PC-3 (cell line): ENCODE measurements around the gene CELA3A. TPM values are rescaled to one million over a fixed set of nuclear protein-coding genes. Genes with fewer than 3 reads are reported as not detected.

Source experiments
- ATAC-seq: fragments of 200-7000 bp; cut with Tn5 transposase; 2 replicates; pipeline ENCODE4 v1.9.1; 2020; ENCODE audit warnings: mild to moderate bottlenecking, moderate library complexity
- BruUV-seq: library from RNA; stranded (reverse); fragments of 400-500 nt; replicated peaks from 2 replicates; lab custom pipeline; 2021; lab: Mats Ljungman, UMichigan
- CTCF ChIA-PET: fragments of 300-600 bp; sonication (Branson Sonifier 250); formaldehyde crosslinking; loops from one replicate; lab custom pipeline; 2022; ENCODE audit warnings: antibody characterized with exemption; lab: Charles Lee
- POLR2A ChIA-PET: fragments of 300-600 bp; sonication (Branson Sonifier 250); formaldehyde crosslinking; loops from one replicate; lab custom pipeline; 2022; ENCODE audit warnings: antibody characterized with exemption; ENCODE audit not compliant: unreplicated experiment; lab: Charles Lee
- DNase-seq: peaks from one replicate; pipeline ENCODE4 v3.0.0-alpha.2; 2015
- H2AFZ ChIP-seq: fragments of 300-600 bp; sonication (generic); 2 replicates; pipeline ENCODE4 v1.6.0; 2016; ENCODE audit warnings: antibody characterized with exemption, low read length
- H3F3A ChIP-seq: fragments of 300-600 bp; sonication (generic); one replicate; pipeline ENCODE4 v1.6.0; 2017; ENCODE audit warnings: antibody characterized with exemption, low read length, control low read depth, mild to moderate bottlenecking; ENCODE audit not compliant: unreplicated experiment
- H3K27ac ChIP-seq: fragments of 300-600 bp; sonication (generic); 2 replicates; pipeline ENCODE4 v1.5.1; 2016; ENCODE audit warnings: mild to moderate bottlenecking, low read length
- H3K27me3 ChIP-seq: fragments of 300-600 bp; sonication (generic); 2 replicates; pipeline ENCODE4 v1.6.1; 2016; ENCODE audit warnings: low read length, mixed read lengths
- H3K36me3 ChIP-seq: fragments of 300-600 bp; sonication (generic); 2 replicates; pipeline ENCODE4 v1.6.1; 2016; ENCODE audit warnings: low read depth, mixed run types, low read length, mixed read lengths
- H3K4me1 ChIP-seq: fragments of 300-600 bp; sonication (generic); 2 replicates; pipeline ENCODE4 v1.5.1; 2016; ENCODE audit warnings: low read length; ENCODE audit not compliant: insufficient read depth
- H3K4me2 ChIP-seq: fragments of 300-600 bp; sonication (generic); 2 replicates; pipeline ENCODE4 v1.6.0; 2016; ENCODE audit warnings: low read length
- H3K4me3 ChIP-seq: fragments of 300-600 bp; sonication (generic); 2 replicates; pipeline ENCODE4 v1.5.1; 2016; ENCODE audit warnings: mild to moderate bottlenecking, low read length, mixed read lengths
- H3K79me2 ChIP-seq: fragments of 300-600 bp; sonication (generic); 2 replicates; pipeline ENCODE4 v1.6.1; 2017; ENCODE audit warnings: low read length, mixed read lengths
- H3K9ac ChIP-seq: fragments of 300-600 bp; sonication (generic); 2 replicates; pipeline ENCODE4 v1.6.0; 2016; ENCODE audit warnings: mild to moderate bottlenecking, low read length
- H3K9me2 ChIP-seq: fragments of 300-600 bp; sonication (generic); replicated peaks from 2 replicates; pipeline ENCODE4 v1.6.1; 2016; ENCODE audit warnings: mixed run types, low read length, mixed read lengths
- H3K9me3 ChIP-seq: fragments of 300-600 bp; sonication (generic); 2 replicates; pipeline ENCODE4 v1.6.1; 2016; ENCODE audit warnings: low read length, mixed read lengths
- H4K20me1 ChIP-seq: fragments of 300-600 bp; sonication (generic); 2 replicates; pipeline ENCODE4 v1.6.1; 2016; ENCODE audit warnings: low read length, mixed read lengths
- EZH2 ChIP-seq: fragments of 300-600 bp; sonication (generic); IDR thresholded peaks from one replicate; pipeline ENCODE4 v1.6.1; 2017; ENCODE audit warnings: antibody characterized with exemption, mild to moderate bottlenecking, low read length; ENCODE audit not compliant: unreplicated experiment
- EZH2phosphoT487 ChIP-seq: fragments of 300-600 bp; sonication (generic); IDR thresholded peaks from 2 replicates; pipeline ENCODE4 v1.6.1; 2018; ENCODE audit warnings: mild to moderate bottlenecking, antibody characterized with exemption, low read length, borderline replicate concordance
- intact Hi-C: fragments of 100-400 bp; cut with micrococcal nuclease; formaldehyde crosslinking; loops from 2 replicates; pipeline ENCODE4 v1.9.0; 2023
- total RNA-seq: library from RNA; depleted of rRNA; stranded (reverse); fragments of >200 nt; gene quantifications from 2 replicates; pipeline ENCODE4 v1.2.3, GENCODE V29; 2014
- TF ChIP-seq, protein P1 (sequence below): fragments of 300-600 bp; sonication (generic); conservative IDR thresholded peaks from 2 replicates; pipeline ENCODE4 v1.5.1; 2017; ENCODE audit warnings: antibody characterized with exemption, low read depth, mild to moderate bottlenecking, low read length

CELA3A gene
- total RNA-seq, 1 experiment from 2014 or later: not detected

DNA sequence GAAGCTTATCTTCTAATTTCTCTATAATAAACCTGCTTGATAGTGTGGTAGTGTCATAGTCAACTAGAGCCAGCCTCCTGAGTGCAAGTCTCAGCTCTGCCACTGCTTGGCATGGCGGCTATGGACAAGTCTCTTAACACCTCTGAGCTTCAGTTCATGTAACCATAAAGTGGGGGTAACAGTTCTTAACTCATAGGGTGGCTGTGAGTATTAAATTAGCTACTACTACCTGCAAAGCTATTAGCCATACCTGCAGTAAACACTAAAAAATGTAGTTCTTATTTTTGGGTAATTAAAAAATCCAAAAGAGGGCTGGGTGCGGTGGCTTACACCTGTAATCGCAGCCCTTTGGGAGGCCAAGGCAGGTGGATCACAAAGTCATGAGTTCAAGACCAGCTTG, 48.9 kb downstream of the CELA3A start:
- H3K27me3 ChIP-seq: no peaks in the 10 kb centered on the region
- H3K4me2 ChIP-seq: no peak overlapping the region
- no peak overlapping the region for H3K27ac ChIP-seq
- intact Hi-C loops: no loop called here
- no peak overlapping the region for H2AFZ ChIP-seq
- H3K79me2 ChIP-seq: peaks cover 24% of the 10 kb centered on the region
- ChIA-PET CTCF (no interaction called here), POLR2A (interaction anchor here (0.7 kb wide), 1 partner anchor 440 kb away, joined by 6 read pairs; no protein-coding TSS in a partner anchor)
- no peak for DNase-seq
- no peaks in the 10 kb centered on the region for H3K9me2 ChIP-seq
- ATAC-seq: no peak
- no peak overlapping the region for H3K4me3 ChIP-seq
- no peaks in the 10 kb centered on the region for H3F3A ChIP-seq
- TF ChIP-seq, protein P1, sequence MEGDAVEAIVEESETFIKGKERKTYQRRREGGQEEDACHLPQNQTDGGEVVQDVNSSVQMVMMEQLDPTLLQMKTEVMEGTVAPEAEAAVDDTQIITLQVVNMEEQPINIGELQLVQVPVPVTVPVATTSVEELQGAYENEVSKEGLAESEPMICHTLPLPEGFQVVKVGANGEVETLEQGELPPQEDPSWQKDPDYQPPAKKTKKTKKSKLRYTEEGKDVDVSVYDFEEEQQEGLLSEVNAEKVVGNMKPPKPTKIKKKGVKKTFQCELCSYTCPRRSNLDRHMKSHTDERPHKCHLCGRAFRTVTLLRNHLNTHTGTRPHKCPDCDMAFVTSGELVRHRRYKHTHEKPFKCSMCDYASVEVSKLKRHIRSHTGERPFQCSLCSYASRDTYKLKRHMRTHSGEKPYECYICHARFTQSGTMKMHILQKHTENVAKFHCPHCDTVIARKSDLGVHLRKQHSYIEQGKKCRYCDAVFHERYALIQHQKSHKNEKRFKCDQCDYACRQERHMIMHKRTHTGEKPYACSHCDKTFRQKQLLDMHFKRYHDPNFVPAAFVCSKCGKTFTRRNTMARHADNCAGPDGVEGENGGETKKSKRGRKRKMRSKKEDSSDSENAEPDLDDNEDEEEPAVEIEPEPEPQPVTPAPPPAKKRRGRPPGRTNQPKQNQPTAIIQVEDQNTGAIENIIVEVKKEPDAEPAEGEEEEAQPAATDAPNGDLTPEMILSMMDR: no peak
- TF ChIP-seq EZH2 (no peak), EZH2phosphoT487 (no peak)
- 0 out of 2 replicates have a peak, but pooled peaks cover 5% of the 10 kb centered on the region for H3K36me3 ChIP-seq
- BruUV-seq: no TSS peak
- H3K9ac ChIP-seq: no peak overlapping the region
- no peaks in the 10 kb centered on the region for H3K9me3 ChIP-seq
- H4K20me1 ChIP-seq: peaks cover 18% of the 10 kb centered on the region
- H3K4me1 ChIP-seq: peaks cover 23% of the 10 kb centered on the region

DNA sequence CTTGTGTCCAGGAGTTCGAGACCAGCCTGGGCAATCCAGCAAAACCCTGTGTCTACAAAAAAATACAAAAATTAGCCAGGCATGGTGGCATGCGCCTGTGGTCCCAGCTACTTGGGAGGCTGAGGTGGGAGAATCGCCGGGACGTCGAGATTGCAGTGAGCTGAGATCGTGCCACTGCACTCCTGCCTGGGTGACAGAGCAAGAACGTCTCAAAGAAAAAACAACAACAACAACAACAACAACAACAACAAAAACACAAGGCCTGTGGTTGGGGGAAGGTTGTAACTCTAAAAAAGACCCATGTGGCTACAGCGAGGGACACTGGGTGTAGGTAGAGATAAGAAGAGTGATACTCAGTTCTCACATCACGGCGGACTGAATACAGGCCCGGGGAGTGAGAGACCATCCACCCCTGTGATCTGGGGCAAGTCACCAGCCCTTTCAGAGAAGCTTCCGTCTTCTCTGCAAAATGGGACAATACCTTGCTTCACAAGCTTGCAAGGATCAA, 50.2 kb downstream of the CELA3A start:
- Histone ChIP-seq H3K9ac (no peak overlapping the region), H4K20me1 (peaks cover 31% of the 10 kb centered on the region), H3K9me2 (no peaks in the 10 kb centered on the region), H2AFZ (peak overlapping the region; percentile 98), H3K9me3 (no peaks in the 10 kb centered on the region), H3K36me3 (peaks cover 10% of the 10 kb centered on the region; the same call in 1 of the 2 replicates), H3K4me2 (peak overlapping the region; percentile 82), H3K27me3 (no peaks in the 10 kb centered on the region), H3K4me1 (peaks cover 28% of the 10 kb centered on the region), H3K79me2 (peaks cover 37% of the 10 kb centered on the region), H3K27ac (no peak overlapping the region), H3K4me3 (peak overlapping the region; percentile 98; the same call in 1 of the 2 replicates), H3F3A (no peaks in the 10 kb centered on the region)
- ATAC-seq (no peak), DNase-seq (no peak)
- no peak for TF ChIP-seq EZH2
- TF ChIP-seq EZH2phosphoT487: no peak
- TF ChIP-seq, protein P1: no peak
- ChIA-PET CTCF (no interaction called here), POLR2A (no interaction called here)
- intact Hi-C loops: no loop called here
- BruUV-seq: no TSS peak
